Natural killer cell (primary cell): Measurements from ENCODE around the gene TIMM10. TPM values are rescaled to one million over a fixed set of nuclear protein-coding genes. Genes with fewer than 3 reads are reported as not detected.

Experiments
- ATAC-seq, 3 donors: fragments of 150-1000 bp in 2 of 3; fragments of 200-7000 bp in 1 of 3; cut with Tn5 transposase; 1 replicate in 1 of 3; 2 replicates in 2 of 3; pipeline ENCODE4 v1.10.0; 2021; ENCODE audit warnings: mild to moderate bottlenecking in 2 of 3, moderate library complexity in 2 of 3
- DNase-seq, 2 donors: peaks; one replicate each; pipeline versions ENCODE4 v3.0.0 to v3.0.0-alpha.2; 2013 to 2021; ENCODE audit warnings: mixed read lengths in 1 of 2
- H3K27ac ChIP-seq: one replicate; pipeline ENCODE4 v1.5.1; 2013; ENCODE audit warnings: mild to moderate bottlenecking, low read length
- H3K27me3 ChIP-seq: one replicate; pipeline ENCODE4 v1.6.1; 2013; ENCODE audit warnings: low read length; ENCODE audit not compliant: control insufficient read depth, insufficient read depth
- H3K36me3 ChIP-seq: one replicate; pipeline ENCODE4 v1.6.1; 2013; ENCODE audit warnings: low read length; ENCODE audit not compliant: control insufficient read depth, insufficient read depth
- H3K4me1 ChIP-seq: one replicate; pipeline ENCODE4 v1.6.1; 2013; ENCODE audit warnings: low read length; ENCODE audit not compliant: control insufficient read depth, insufficient read depth
- H3K4me3 ChIP-seq: one replicate; pipeline ENCODE4 v1.5.1; 2013; ENCODE audit warnings: low read length
- H3K9me3 ChIP-seq: one replicate; pipeline ENCODE4 v1.6.1; 2013; ENCODE audit warnings: low read length; ENCODE audit not compliant: control insufficient read depth, insufficient read depth
- H3K27ac Mint-ChIP-seq, 2 donors: one replicate each; pipeline ENCODE4 v1.8.0; 2022; ENCODE audit warnings: mild to moderate bottlenecking in 2 of 2, mixed read lengths in 2 of 2, moderate library complexity in 1 of 2
- H3K27me3 Mint-ChIP-seq, 2 donors: one replicate each; pipeline ENCODE4 v1.8.0; 2022; ENCODE audit warnings: low read depth in 2 of 2, mixed read lengths in 2 of 2
- H3K36me3 Mint-ChIP-seq: one replicate; pipeline ENCODE4 v1.8.0; 2022; ENCODE audit warnings: mixed read lengths
- H3K4me1 Mint-ChIP-seq, 2 donors: one replicate each; pipeline ENCODE4 v1.8.0; 2022; ENCODE audit warnings: mixed read lengths in 2 of 2
- H3K4me3 Mint-ChIP-seq: one replicate; pipeline ENCODE4 v1.8.0; 2022; ENCODE audit warnings: mild to moderate bottlenecking, moderate library complexity, mixed read lengths
- H3K9me3 Mint-ChIP-seq, 2 donors: one replicate each; pipeline ENCODE4 v1.8.0; 2022; ENCODE audit warnings: mixed read lengths in 2 of 2
- WGBS: methylation state at CpG from one replicate; pipeline ENCODE4 v1.1.7; 2013; ENCODE audit warnings: missing lambda C conversion rate; ENCODE audit not compliant: insufficient coverage; 5-methylcytosine and 5-hydroxymethylcytosine counted together
- intact Hi-C: fragments of 100-400 bp; cut with micrococcal nuclease; formaldehyde crosslinking; loops from one replicate; pipeline ENCODE4 v1.14.2; 2022
- total RNA-seq, 4 donors: library from RNA; stranded (reverse); fragments of 120-200 nt in 1 of 4; gene quantifications; one replicate each; pipeline versions ENCODE4 v1.2.3 to v1.2.4, GENCODE V29; 2013 to 2022
- TF ChIP-seq, protein P1 (sequence below): fragments of 200-600 bp; IDR thresholded peaks from one replicate; pipeline ENCODE4 v1.8.0; 2022; ENCODE audit warnings: antibody characterized with exemption

TIMM10 gene
- total RNA-seq, 3 donors from 2014 or later (not counting 1 experiment from before 2014, with no cell fraction given): 15.0 to 18.8 (median 17.1) TPM

DNA sequence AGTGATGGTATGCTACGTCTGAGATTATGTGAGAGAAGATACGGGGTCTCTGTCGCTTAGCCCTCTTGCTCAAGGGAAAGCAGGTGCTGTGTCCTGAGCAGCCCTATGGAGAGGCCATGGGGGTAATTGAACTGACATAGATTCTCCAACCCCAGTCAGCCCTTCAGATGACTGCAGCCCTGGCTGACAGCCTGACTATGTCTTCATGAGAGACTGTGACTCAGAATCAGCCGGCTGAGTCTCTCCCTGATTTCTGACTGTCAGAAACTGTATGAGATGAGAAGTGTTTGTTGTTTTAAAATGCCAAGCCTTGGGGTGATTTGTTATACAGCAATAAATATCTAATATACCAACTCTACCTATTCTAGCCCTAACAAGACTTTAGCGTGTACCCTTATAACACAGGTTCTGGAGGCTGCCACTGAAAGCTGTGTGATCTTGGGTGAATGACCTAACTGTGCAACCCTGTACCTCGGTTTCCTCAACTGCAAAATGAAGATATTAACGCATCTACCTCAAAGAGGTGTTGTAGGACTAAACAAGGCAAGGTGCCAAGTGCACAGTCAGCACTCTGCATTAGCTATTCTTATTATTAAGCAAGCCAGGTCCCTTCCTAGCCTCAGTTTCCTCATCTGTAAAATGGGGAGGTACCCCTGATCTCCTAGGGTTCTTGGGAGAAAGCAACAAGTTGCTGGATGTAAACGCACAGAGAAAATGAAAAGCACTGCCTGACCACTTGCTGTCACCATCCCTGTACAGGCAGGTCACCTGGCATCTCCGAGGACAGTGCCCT lies 39.9 kb downstream of the TIMM10 start:
- intact Hi-C loops: loop anchor here (10.0 kb wide), 1 partner anchor 314 kb away; no protein-coding TSS in a partner anchor
- ATAC-seq (no peak), DNase-seq (no peak)
- Mint-ChIP-seq H3K9me3 (no peaks in the 10 kb centered on the region), H3K4me3 (no peak overlapping the region), H3K36me3 (no peaks in the 10 kb centered on the region), H3K27ac (no peak overlapping the region), H3K4me1 (no peaks in the 10 kb centered on the region), H3K27me3 (peaks cover 0 to 2% of the 10 kb centered on the region in 2 donors)
- Histone ChIP-seq H3K27ac (no peak overlapping the region), H3K4me1 (no peaks in the 10 kb centered on the region), H3K36me3 (peaks cover 15% of the 10 kb centered on the region), H3K4me3 (no peak overlapping the region), H3K9me3 (no peaks in the 10 kb centered on the region), H3K27me3 (no peaks in the 10 kb centered on the region)
- WGBS: 93% methylated on average over 9 of the region's 9 CpGs
- TF ChIP-seq, protein P1, sequence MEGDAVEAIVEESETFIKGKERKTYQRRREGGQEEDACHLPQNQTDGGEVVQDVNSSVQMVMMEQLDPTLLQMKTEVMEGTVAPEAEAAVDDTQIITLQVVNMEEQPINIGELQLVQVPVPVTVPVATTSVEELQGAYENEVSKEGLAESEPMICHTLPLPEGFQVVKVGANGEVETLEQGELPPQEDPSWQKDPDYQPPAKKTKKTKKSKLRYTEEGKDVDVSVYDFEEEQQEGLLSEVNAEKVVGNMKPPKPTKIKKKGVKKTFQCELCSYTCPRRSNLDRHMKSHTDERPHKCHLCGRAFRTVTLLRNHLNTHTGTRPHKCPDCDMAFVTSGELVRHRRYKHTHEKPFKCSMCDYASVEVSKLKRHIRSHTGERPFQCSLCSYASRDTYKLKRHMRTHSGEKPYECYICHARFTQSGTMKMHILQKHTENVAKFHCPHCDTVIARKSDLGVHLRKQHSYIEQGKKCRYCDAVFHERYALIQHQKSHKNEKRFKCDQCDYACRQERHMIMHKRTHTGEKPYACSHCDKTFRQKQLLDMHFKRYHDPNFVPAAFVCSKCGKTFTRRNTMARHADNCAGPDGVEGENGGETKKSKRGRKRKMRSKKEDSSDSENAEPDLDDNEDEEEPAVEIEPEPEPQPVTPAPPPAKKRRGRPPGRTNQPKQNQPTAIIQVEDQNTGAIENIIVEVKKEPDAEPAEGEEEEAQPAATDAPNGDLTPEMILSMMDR: no peak

DNA sequence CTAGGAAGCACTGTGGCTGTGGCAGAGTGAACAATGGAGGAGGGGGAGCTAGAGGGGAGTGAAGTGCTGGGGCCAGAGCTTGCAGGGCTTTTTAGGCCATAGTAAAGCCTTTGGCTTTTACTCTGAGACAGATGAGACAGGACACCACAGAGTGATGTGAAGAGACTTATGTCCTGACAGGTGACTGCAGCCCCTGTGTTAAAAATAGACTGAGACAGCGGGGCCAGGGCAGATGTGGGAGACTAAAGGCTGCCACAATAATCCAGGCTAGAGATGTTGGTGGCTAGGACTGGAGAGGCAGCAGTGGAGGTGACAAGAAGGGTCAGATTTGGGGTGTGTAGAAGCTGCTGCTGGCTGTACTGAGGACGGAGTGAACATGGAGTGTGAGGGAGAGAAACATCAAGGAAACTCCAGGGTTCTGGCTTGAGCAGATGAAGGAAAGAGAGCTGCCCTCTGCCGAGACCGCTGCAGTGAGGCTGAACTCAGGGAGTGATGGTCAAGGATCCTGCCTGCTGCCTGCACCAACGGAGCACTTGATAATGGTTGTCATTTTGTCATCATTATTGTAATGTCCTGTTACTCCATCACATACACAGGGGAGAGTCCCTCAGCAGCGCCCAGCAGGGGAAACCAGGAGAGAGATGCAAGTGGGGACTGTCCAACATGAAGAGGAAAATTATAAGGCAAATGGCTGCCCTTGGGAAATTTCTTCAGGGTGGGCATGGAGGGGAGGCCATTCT lies 42.5 kb downstream of the TIMM10 start:
- Histone ChIP-seq H3K27ac (no peak overlapping the region), H3K27me3 (peaks cover 7% of the 10 kb centered on the region), H3K4me1 (peaks cover 19% of the 10 kb centered on the region), H3K36me3 (peaks cover 22% of the 10 kb centered on the region), H3K4me3 (no peak overlapping the region), H3K9me3 (no peaks in the 10 kb centered on the region)
- peaks cover 0 to 12% of the 10 kb centered on the region in 2 donors for H3K27me3 Mint-ChIP-seq
- WGBS: 95% methylated on average over 5 of the region's 6 CpGs
- H3K27ac Mint-ChIP-seq: no peak overlapping the region
- ATAC-seq (no peak), DNase-seq (no peak)
- H3K4me3 Mint-ChIP-seq: no peak overlapping the region
- intact Hi-C loops: no loop called here
- H3K4me1 Mint-ChIP-seq: no peaks in the 10 kb centered on the region
- no peaks in the 10 kb centered on the region for H3K36me3 Mint-ChIP-seq
- no peaks in the 10 kb centered on the region for H3K9me3 Mint-ChIP-seq
- TF ChIP-seq, protein P1: no peak

DNA sequence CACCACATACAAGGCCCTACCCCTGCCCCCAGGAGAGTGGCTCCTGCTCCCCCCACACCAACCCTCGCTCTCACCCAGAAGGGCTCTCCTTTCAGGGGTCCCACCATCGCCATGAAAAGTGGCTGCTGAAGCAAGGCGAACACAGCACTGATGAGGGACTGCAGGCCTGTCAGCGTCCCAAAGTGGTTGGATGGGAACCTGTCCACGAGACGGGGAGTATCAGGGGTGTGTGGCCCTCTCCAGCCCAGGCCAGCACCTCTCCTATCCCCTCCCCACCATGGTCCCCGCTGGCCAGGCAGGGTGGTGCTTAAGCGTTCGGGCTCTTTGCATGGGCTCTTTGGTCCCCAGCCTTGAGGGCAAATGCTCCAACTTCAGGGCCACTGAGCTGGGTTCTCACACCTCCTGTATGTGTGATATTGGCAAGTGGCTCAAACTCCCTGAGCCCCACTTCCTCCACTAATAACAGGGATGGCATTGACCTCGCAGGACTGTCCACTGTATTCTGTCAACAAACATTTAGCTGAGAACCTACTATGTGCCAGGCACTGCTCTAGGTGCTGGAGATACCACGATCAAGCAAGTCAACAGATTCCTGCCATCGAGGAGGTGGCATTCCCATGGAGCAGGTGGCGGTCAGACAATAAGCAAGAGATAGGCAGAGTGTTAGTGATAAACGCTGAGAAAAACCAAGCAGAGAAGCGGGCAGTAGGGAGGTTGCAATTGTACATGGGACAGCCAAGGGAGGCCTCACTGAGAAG lies 43.4 kb downstream of the TIMM10 start:
- Histone ChIP-seq H3K27ac (no peak overlapping the region), H3K27me3 (peaks cover 10% of the 10 kb centered on the region), H3K9me3 (no peaks in the 10 kb centered on the region), H3K4me3 (no peak overlapping the region), H3K36me3 (peaks cover 22% of the 10 kb centered on the region), H3K4me1 (peaks cover 28% of the 10 kb centered on the region)
- intact Hi-C loops: no loop called here
- H3K36me3 Mint-ChIP-seq: no peaks in the 10 kb centered on the region
- H3K4me3 Mint-ChIP-seq: no peak overlapping the region
- DNase-seq (no peak), ATAC-seq (no peak)
- TF ChIP-seq, protein P1: no peak
- H3K27me3 Mint-ChIP-seq: peaks cover 0 to 12% of the 10 kb centered on the region in 2 donors
- no peak overlapping the region for H3K27ac Mint-ChIP-seq
- no peaks in the 10 kb centered on the region for H3K9me3 Mint-ChIP-seq
- H3K4me1 Mint-ChIP-seq: no peaks in the 10 kb centered on the region
- 96% methylated on average over 15 of the region's 15 CpGs for WGBS
